Endodermal cell (in vitro differentiated cells): ENCODE data around the gene TUBGCP2. TPM values are rescaled to one million over a fixed set of nuclear protein-coding genes. Genes with fewer than 3 reads are reported as not detected.

ENCODE experiments used
- DNase-seq: peaks from one replicate; pipeline ENCODE4 v3.0.0-alpha.2; 2017
- H3K27ac ChIP-seq: 2 replicates; pipeline ENCODE4 v1.5.1; 2013; ENCODE audit warnings: mild to moderate bottlenecking, low read depth, low read length, moderate library complexity
- H3K27me3 ChIP-seq: 2 replicates; pipeline ENCODE4 v1.6.1; 2013; ENCODE audit warnings: mild to moderate bottlenecking, low read length, moderate library complexity; ENCODE audit not compliant: insufficient read depth, control insufficient read depth, poor library complexity, severe bottlenecking
- H3K36me3 ChIP-seq: 2 replicates; pipeline ENCODE4 v1.7.0; 2013; ENCODE audit warnings: mild to moderate bottlenecking, low read length, moderate library complexity; ENCODE audit not compliant: control insufficient read depth, insufficient read depth
- H3K4me1 ChIP-seq: one replicate; pipeline ENCODE4 v1.7.0; 2013; ENCODE audit warnings: low read length; ENCODE audit not compliant: control insufficient read depth, insufficient read depth
- H3K4me3 ChIP-seq: 2 replicates; pipeline ENCODE4 v1.5.1; 2013; ENCODE audit warnings: mild to moderate bottlenecking, low read length, moderate library complexity
- H3K9ac ChIP-seq: 2 replicates; pipeline ENCODE4 v1.6.1; 2013; ENCODE audit warnings: mild to moderate bottlenecking, low read length, moderate library complexity; ENCODE audit not compliant: poor library complexity, severe bottlenecking; ENCODE audit errors: extremely low read depth
- H3K9me3 ChIP-seq: 2 replicates; pipeline ENCODE4 v1.6.1; 2013; ENCODE audit warnings: mild to moderate bottlenecking, low read length, moderate library complexity; ENCODE audit not compliant: control insufficient read depth
- H3K27ac Mint-ChIP-seq: 2 replicates; pipeline ENCODE4 v1.8.0; 2020; ENCODE audit warnings: mixed read lengths
- H3K27me3 Mint-ChIP-seq: 2 replicates; pipeline ENCODE4 v1.8.0; 2021; ENCODE audit warnings: mild to moderate bottlenecking, mixed read lengths; ENCODE audit not compliant: insufficient read depth
- H3K36me3 Mint-ChIP-seq: 2 replicates; pipeline ENCODE4 v1.8.0; 2020; ENCODE audit warnings: low read depth, mixed read lengths
- H3K4me1 Mint-ChIP-seq: 2 replicates; pipeline ENCODE4 v1.8.0; 2020; ENCODE audit warnings: mixed read lengths
- H3K4me3 Mint-ChIP-seq: 2 replicates; pipeline ENCODE4 v1.8.0; 2020; ENCODE audit warnings: mild to moderate bottlenecking, moderate library complexity, mixed read lengths
- H3K9me3 Mint-ChIP-seq: 2 replicates; pipeline ENCODE4 v1.8.0; 2020; ENCODE audit warnings: mild to moderate bottlenecking, mixed read lengths
- WGBS, 2 experiments: methylation state at CpG; one replicate each; pipeline versions ENCODE4 v1.1.5 to v1.1.7; 2013; ENCODE audit warnings: missing lambda C conversion rate in 2 of 2, mixed read lengths in 1 of 2; ENCODE audit not compliant: insufficient coverage in 1 of 2, insufficient read length in 1 of 2; 5-methylcytosine and 5-hydroxymethylcytosine counted together
- total RNA-seq, 2 donors: library from RNA; stranded (reverse); fragmentation: NEBNext Ultra II Directional in 1 of 2; extraction: Animal tissue kit (Norgen Biotek cat#: 25700) in 1 of 2; gene quantifications; 2 replicates in 1 of 2; 3 replicates in 1 of 2; pipeline ENCODE4 v1.2.1, GENCODE V29; 2021
- TF ChIP-seq, protein P1 (sequence below): fragments of 200-600 bp; sonication (generic); conservative IDR thresholded peaks from 2 replicates; pipeline ENCODE4 v1.5.0; 2021; ENCODE audit warnings: antibody characterized with exemption, mild to moderate bottlenecking

TUBGCP2 gene
- total RNA-seq, 2 donors from 2014 or later: 52.8 to 63.0 TPM

DNA sequence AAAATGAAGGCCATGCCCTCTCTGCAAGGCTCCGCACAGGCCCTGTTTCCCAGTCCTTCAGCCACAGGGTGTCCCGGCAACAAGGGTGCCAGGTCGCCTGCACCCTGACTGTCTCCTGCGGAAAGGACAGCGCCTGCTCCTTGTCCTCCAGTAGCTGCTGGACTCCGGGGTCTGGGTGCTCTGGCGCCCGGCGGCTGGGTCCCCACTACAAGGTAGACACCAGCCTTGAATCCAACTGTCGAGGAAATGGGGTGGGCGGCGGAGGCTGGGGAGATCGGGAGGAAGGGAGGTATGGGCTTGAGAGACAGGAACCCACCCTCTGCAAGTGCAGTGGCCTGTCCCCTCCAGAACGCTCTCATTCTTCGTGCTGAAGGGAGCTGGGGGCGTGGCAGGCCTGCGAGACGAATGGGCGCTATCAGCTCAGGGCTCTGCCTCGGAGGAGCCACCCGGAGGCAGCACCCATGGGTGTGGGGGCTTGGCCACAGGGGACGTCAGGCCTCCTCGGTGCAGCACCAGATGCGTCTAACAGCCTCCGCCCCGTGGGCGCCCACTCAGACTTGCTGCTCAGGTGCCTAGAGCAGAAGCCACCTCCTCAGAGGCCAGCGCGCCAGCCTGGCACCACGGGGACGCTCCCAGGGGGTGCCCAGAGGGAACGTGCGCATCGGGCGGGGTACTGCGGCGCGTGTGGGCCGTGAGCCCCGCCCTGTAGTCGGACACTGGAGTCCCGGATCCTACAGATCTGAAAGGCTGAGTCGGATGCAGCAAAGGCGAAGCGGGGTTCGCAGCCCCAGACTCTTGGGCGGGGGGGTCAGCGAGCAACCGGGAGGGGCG lies 47.6 kb downstream of the TUBGCP2 start:
- Mint-ChIP-seq H3K9me3 (no peaks in the 10 kb centered on the region), H3K27ac (no peak overlapping the region), H3K27me3 (peaks cover 42% of the 10 kb centered on the region), H3K4me1 (peaks cover 7% of the 10 kb centered on the region), H3K4me3 (peak overlapping the region; percentile 56), H3K36me3 (no peaks in the 10 kb centered on the region)
- H3K27ac ChIP-seq: no peak overlapping the region
- TF ChIP-seq, protein P1, sequence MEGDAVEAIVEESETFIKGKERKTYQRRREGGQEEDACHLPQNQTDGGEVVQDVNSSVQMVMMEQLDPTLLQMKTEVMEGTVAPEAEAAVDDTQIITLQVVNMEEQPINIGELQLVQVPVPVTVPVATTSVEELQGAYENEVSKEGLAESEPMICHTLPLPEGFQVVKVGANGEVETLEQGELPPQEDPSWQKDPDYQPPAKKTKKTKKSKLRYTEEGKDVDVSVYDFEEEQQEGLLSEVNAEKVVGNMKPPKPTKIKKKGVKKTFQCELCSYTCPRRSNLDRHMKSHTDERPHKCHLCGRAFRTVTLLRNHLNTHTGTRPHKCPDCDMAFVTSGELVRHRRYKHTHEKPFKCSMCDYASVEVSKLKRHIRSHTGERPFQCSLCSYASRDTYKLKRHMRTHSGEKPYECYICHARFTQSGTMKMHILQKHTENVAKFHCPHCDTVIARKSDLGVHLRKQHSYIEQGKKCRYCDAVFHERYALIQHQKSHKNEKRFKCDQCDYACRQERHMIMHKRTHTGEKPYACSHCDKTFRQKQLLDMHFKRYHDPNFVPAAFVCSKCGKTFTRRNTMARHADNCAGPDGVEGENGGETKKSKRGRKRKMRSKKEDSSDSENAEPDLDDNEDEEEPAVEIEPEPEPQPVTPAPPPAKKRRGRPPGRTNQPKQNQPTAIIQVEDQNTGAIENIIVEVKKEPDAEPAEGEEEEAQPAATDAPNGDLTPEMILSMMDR: no peak
- peaks cover 3% of the 10 kb centered on the region for H3K4me1 ChIP-seq
- WGBS, 2 experiments: 45 to 51% methylated on average over 16 to 47 of the region's 50 CpGs
- H3K9me3 ChIP-seq: no peaks in the 10 kb centered on the region
- H3K36me3 ChIP-seq: no peaks in the 10 kb centered on the region
- DNase-seq: peak; percentile 65
- H3K4me3 ChIP-seq: peak overlapping the region; percentile 75
- H3K27me3 ChIP-seq: peaks cover 16% of the 10 kb centered on the region
- H3K9ac ChIP-seq: peak overlapping the region; percentile 11

DNA sequence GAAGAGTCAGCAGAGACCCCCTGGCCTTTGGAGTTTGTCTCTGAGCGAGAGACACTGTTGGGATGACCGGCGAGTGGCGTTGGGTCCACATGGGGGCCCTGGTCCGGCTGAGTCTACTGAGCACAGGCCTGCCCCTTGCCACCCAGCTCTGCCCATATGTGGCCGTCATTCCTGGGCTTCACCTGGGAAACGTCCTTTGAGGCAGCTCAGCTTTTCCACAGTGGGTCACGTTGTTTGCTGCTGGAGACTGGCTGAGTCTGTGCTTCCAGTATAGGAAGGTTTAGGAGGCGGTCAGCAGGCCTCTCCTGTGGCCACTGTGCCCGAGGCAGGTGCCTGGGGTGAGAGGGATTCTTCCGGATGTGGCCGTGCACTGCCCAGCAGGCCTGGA lies 49.1 kb downstream of the TUBGCP2 start:
- H3K27ac Mint-ChIP-seq: no peak overlapping the region
- H3K4me3 Mint-ChIP-seq: peak overlapping the region; percentile 56
- H3K4me3 ChIP-seq: no peak overlapping the region
- 83 to 90% methylated on average over 11 to 12 of the region's 12 CpGs for WGBS, 2 experiments
- peaks cover 42% of the 10 kb centered on the region for H3K27me3 Mint-ChIP-seq
- no peaks in the 10 kb centered on the region for H3K36me3 ChIP-seq
- H3K36me3 Mint-ChIP-seq: no peaks in the 10 kb centered on the region
- TF ChIP-seq, protein P1: no peak
- peaks cover 7% of the 10 kb centered on the region for H3K4me1 Mint-ChIP-seq
- no peak overlapping the region for H3K9ac ChIP-seq
- no peak for DNase-seq
- peaks cover 16% of the 10 kb centered on the region for H3K27me3 ChIP-seq
- H3K4me1 ChIP-seq: peaks cover 3% of the 10 kb centered on the region
- H3K9me3 ChIP-seq: no peaks in the 10 kb centered on the region
- H3K9me3 Mint-ChIP-seq: no peaks in the 10 kb centered on the region
- no peak overlapping the region for H3K27ac ChIP-seq

DNA sequence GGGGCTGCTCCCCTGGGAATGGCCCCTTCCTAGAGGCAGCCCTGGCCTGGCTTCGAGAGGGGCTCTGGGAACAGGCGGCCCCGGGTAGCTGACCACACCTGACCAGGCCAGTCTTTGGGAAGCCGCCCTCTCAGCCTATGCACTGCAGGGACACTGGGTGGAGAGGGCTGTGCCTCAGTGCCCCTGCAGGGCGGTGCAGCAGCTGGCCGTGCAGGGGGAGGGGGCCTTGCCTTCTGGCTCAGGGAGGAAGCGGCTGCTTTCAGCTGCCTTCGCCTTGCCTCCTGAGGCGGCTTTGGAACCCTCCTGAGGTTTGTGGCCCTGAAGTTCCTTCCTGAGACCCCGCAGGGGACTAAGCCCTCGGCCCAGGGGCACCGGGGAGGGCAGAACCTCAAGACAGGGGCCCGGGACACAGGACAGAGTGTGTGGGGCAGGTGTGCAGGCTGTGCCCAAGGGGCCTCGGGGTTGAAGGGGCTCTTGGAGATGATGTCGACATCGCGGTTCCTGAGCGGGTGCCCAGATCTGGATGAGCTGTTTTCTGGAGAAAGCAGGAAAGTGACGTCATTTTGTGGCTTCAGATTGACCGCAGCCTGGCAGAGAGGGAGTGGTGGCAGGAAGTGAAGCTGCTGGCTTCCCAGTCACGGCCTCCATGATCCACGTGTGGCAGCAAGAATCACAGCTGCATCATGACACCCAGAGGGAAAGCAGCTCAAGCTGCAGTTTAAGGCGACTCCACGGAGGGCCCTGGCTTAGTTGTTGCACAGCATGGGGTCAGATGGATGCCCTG lies 49.7 kb downstream of the TUBGCP2 start:
- Mint-ChIP-seq H3K36me3 (no peaks in the 10 kb centered on the region), H3K27me3 (peaks cover 36% of the 10 kb centered on the region), H3K9me3 (no peaks in the 10 kb centered on the region), H3K4me3 (no peak overlapping the region), H3K27ac (no peak overlapping the region), H3K4me1 (peaks cover 7% of the 10 kb centered on the region)
- Histone ChIP-seq H3K27me3 (peaks cover 16% of the 10 kb centered on the region), H3K36me3 (no peaks in the 10 kb centered on the region), H3K9me3 (no peaks in the 10 kb centered on the region), H3K4me3 (no peak overlapping the region), H3K27ac (no peak overlapping the region), H3K4me1 (peaks cover 3% of the 10 kb centered on the region), H3K9ac (no peak overlapping the region)
- TF ChIP-seq, protein P1: no peak
- 87 to 88% methylated on average over 16 to 24 of the region's 24 CpGs for WGBS, 2 experiments
- DNase-seq: no peak
